Panc1 (cell line): Measurements from ENCODE around the gene COL27A1.

Experiments
- CTCF ChIP-seq: fragments of 450-650 bp; IDR thresholded peaks from 2 replicates; pipeline ENCODE4 v1.5.1; 2017; ENCODE audit warnings: mild to moderate bottlenecking
- POLR2AphosphoS5 ChIP-seq: IDR thresholded peaks from 2 replicates; pipeline ENCODE4 v1.6.1; 2012; ENCODE audit warnings: mild to moderate bottlenecking, low read depth, low read length, moderate library complexity
- SIN3A ChIP-seq: IDR thresholded peaks from 2 replicates; pipeline ENCODE4 v1.6.1; 2012; ENCODE audit warnings: low read depth, mild to moderate bottlenecking, low read length, moderate library complexity, borderline replicate concordance; ENCODE audit not compliant: insufficient read depth
- TCF7L2 ChIP-seq: IDR thresholded peaks from 2 replicates; pipeline ENCODE4 v1.6.1; 2011; ENCODE audit warnings: mild to moderate bottlenecking, low read depth, low read length, inconsistent platforms
- TF ChIP-seq, protein P1 (sequence below), 2 experiments: IDR thresholded peaks; 2 replicates each; pipeline ENCODE4 v1.6.1; 2011 to 2012; ENCODE audit warnings: low read depth in 2 of 2, control low read depth in 1 of 2, low read length in 1 of 2, mild to moderate bottlenecking in 1 of 2, moderate library complexity in 1 of 2; ENCODE audit not compliant: insufficient read depth in 1 of 2

DNA sequence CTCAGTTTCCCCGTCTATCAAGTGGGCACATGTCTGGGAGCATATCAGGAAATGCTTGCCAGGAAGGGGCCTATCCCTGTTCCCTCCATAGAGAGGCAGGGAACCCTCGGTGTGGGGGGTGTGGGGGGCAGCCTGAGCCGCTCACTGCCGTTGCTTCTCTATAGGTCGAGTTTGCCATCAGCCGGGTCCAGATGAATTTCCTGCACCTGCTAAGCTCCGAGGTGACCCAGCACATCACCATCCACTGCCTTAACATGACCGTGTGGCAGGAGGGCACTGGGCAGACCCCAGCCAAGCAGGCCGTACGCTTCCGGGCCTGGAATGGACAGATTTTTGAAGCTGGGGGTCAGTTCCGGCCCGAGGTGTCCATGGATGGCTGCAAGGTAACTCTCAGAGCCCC is 153.8 kb downstream of the COL27A1 start:
- TF ChIP-seq CTCF (no peak), POLR2AphosphoS5 (no peak), SIN3A (no peak), TCF7L2 (no peak)
- TF ChIP-seq, protein P1, sequence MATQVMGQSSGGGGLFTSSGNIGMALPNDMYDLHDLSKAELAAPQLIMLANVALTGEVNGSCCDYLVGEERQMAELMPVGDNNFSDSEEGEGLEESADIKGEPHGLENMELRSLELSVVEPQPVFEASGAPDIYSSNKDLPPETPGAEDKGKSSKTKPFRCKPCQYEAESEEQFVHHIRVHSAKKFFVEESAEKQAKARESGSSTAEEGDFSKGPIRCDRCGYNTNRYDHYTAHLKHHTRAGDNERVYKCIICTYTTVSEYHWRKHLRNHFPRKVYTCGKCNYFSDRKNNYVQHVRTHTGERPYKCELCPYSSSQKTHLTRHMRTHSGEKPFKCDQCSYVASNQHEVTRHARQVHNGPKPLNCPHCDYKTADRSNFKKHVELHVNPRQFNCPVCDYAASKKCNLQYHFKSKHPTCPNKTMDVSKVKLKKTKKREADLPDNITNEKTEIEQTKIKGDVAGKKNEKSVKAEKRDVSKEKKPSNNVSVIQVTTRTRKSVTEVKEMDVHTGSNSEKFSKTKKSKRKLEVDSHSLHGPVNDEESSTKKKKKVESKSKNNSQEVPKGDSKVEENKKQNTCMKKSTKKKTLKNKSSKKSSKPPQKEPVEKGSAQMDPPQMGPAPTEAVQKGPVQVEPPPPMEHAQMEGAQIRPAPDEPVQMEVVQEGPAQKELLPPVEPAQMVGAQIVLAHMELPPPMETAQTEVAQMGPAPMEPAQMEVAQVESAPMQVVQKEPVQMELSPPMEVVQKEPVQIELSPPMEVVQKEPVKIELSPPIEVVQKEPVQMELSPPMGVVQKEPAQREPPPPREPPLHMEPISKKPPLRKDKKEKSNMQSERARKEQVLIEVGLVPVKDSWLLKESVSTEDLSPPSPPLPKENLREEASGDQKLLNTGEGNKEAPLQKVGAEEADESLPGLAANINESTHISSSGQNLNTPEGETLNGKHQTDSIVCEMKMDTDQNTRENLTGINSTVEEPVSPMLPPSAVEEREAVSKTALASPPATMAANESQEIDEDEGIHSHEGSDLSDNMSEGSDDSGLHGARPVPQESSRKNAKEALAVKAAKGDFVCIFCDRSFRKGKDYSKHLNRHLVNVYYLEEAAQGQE (IDR thresholded peaks at IDR 0.05; ENCODE audit: insufficient read depth in 1 of 2, low read depth in 2 of 2, low read length in 1 of 2), result no peak
